ENCODE results near the gene SLC4A1AP. TPM values are rescaled to one million over a fixed set of nuclear protein-coding genes. Genes with fewer than 3 reads are reported as not detected.

Gene SLC4A1AP
- polyA plus RNA-seq, 1 of the 3 experiments (the other 2 are of a cell fraction) = 9.4 TPM

DNA sequence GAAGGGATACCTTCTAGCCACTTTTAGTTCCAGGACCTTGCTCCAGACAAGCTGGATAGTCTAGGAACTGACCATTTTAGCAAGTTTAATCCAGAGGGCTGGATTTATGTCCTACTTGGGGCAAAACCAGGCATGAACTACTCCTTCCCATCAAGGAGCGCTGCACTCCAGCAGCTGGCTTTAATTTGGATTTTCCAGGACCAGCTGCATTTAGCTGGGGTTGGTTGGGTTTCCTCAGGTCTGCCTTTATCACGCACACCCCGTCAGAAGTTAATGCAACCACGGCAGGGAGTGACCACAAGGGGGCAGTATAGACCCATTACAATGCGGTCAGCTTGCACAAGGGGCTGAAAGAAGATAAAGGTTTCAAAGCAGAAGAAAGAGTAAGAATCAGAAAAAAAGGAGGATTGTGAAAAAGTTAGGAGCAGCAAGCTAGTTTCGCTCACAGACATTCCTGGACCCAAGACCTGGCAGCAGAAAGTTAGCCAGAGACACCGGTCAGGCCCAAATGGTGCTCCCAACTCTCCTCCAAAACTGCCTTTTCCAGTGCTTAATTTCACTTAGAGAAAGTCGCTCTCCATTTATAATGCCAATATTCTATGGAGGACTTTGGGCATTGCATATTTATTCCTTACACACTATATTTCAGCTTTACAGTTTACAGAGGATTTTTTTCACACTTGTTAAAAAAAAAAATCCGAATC is 40.1 kb downstream of the SLC4A1AP start (continued):
- no peak for TF ChIP-seq FOSL2 (IDR thresholded peaks at IDR 0.05; ENCODE audit: borderline replicate concordance, low read depth)
- TF ChIP-seq, protein P1, sequence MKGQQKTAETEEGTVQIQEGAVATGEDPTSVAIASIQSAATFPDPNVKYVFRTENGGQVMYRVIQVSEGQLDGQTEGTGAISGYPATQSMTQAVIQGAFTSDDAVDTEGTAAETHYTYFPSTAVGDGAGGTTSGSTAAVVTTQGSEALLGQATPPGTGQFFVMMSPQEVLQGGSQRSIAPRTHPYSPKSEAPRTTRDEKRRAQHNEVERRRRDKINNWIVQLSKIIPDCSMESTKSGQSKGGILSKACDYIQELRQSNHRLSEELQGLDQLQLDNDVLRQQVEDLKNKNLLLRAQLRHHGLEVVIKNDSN (IDR thresholded peaks at IDR 0.05; ENCODE audit: borderline replicate concordance, low read depth) = no peak
- TF ChIP-seq SMC3 (IDR thresholded peaks at IDR 0.05; ENCODE audit: low read depth, low read length) = peak; percentile 82
- TF ChIP-seq, protein P2, sequence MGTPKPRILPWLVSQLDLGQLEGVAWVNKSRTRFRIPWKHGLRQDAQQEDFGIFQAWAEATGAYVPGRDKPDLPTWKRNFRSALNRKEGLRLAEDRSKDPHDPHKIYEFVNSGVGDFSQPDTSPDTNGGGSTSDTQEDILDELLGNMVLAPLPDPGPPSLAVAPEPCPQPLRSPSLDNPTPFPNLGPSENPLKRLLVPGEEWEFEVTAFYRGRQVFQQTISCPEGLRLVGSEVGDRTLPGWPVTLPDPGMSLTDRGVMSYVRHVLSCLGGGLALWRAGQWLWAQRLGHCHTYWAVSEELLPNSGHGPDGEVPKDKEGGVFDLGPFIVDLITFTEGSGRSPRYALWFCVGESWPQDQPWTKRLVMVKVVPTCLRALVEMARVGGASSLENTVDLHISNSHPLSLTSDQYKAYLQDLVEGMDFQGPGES (IDR thresholded peaks at IDR 0.05; ENCODE audit: low read depth, low read length) = no peak
- TF ChIP-seq, protein P3, sequence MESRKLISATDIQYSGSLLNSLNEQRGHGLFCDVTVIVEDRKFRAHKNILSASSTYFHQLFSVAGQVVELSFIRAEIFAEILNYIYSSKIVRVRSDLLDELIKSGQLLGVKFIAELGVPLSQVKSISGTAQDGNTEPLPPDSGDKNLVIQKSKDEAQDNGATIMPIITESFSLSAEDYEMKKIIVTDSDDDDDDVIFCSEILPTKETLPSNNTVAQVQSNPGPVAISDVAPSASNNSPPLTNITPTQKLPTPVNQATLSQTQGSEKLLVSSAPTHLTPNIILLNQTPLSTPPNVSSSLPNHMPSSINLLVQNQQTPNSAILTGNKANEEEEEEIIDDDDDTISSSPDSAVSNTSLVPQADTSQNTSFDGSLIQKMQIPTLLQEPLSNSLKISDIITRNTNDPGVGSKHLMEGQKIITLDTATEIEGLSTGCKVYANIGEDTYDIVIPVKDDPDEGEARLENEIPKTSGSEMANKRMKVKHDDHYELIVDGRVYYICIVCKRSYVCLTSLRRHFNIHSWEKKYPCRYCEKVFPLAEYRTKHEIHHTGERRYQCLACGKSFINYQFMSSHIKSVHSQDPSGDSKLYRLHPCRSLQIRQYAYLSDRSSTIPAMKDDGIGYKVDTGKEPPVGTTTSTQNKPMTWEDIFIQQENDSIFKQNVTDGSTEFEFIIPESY (IDR thresholded peaks at IDR 0.05; ENCODE audit: borderline replicate concordance, low read depth) = no peak
- TF ChIP-seq RAD21 (IDR thresholded peaks at IDR 0.05; ENCODE audit: low read length) = peak; percentile 98
- TF ChIP-seq NFIC (IDR thresholded peaks at IDR 0.05; ENCODE audit: borderline replicate concordance) = no peak

DNA sequence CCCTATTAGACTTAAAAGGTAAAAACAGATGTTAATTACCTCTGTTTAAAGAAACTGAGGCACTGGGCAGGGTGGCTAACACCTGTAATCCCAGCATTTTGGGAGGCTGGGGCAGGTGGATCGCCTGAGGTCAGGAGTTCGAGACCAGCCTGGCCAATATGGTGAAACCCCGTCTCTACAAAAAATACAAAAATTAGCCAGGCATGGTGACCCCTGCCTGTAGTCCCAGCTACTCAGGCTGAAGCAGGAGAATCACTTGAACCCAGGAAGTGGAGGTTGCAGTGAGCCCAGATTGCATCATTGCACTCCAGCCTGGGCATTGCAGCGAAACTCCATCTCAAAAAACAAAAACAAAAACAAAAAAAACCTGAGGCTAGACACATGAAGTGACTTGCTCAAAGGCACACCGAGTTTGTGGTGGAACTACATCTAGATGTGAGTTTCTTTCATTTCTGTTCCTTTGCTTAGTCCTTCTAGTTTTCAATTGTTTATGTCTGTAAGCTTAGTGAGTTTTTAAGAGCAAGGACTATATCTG is 40.7 kb downstream of the SLC4A1AP start:
- no peak overlapping the region for H3K9ac ChIP-seq

More for the DNA sequence above, 40.7 kb downstream of the SLC4A1AP start:
- TF ChIP-seq NRF1 (IDR thresholded peaks at IDR 0.05; ENCODE audit: low read depth, low read length) = no peak
- no peak for TF ChIP-seq GATA2 (CRISPR knock-in tag; IDR thresholded peaks at IDR 0.05)
- peak overlapping the region in 1 of 2 experiments; percentile 29; a peak in 1 of 4 replicates for H3K27ac ChIP-seq (ENCODE audit: low read depth in 2 of 2, low read length in 1 of 2)
- H3K4me1 ChIP-seq (ENCODE audit: control insufficient read depth in 1 of 2, insufficient read depth in 2 of 2, low read depth in 1 of 2, low read length in 1 of 2) = peaks cover 10 to 16% of the 10 kb centered on the region in 2 experiments; a peak in 3 of 4 replicates
- POLR2A ChIA-PET = interaction anchor here (1.0 to 1.4 kb wide), 2 partner anchors 186 to 686 kb away, joined by 4 to 6 read pairs; partner anchors contain the start of genes BABAM2 and RBKS
- H3K4me2 ChIP-seq = no peak overlapping the region
- H3K9me3 ChIP-seq = no peaks in the 10 kb centered on the region
- CTCF ChIA-PET = interaction anchor here (0.5 to 18.8 kb wide), 79 partner anchors 9 to 889 kb away, joined by 3 to 333 read pairs (median 5); partner anchors contain the start of genes FOSL2, PPM1G, SLC4A1AP and SUPT7L
- no peaks in the 10 kb centered on the region for H3K79me2 ChIP-seq (ENCODE audit: insufficient read depth)
- peaks cover 20% of the 10 kb centered on the region for H3F3A ChIP-seq (replicated peaks; ENCODE audit: insufficient read depth)
- peak overlapping the region; percentile 14; the same call in 1 of the 2 replicates for H2AFZ ChIP-seq (ENCODE audit: low read depth)
- H3K4me3 ChIP-seq (ENCODE audit: low read depth in 2 of 2, low read length in 1 of 2) = no peak overlapping the region
- H3K36me3 ChIP-seq (replicated peaks in 1 of 2; ENCODE audit: control insufficient read depth in 1 of 2, insufficient read depth in 2 of 2, low read length in 1 of 2) = no peaks in the 10 kb centered on the region
- H4K20me1 ChIP-seq (ENCODE audit: insufficient read depth) = no peaks in the 10 kb centered on the region
- no peak for DNase-seq
- WGBS (ENCODE audit: low lambda C conversion rate) = 86% methylated on average over 5 of the region's 5 CpGs
- no peaks in the 10 kb centered on the region for H3K27me3 ChIP-seq (ENCODE audit: insufficient read depth)
- H3K9me2 ChIP-seq = no peaks in the 10 kb centered on the region

Measured in SK-N-SH (cell line).